Left hindlimb (tissue), 1 donor: ENCODE measurements around the gene GATM.
"Not testable (repeated sequence)": the region's sequence is repeated elsewhere in the genome, so short reads cannot be mapped to it uniquely, and the experiment has no call there.

Source experiments
- DNase-seq: peaks from one replicate; pipeline ENCODE4 v3.0.0-alpha.2; 2018

GATM gene

GRCh38 chr15:45387380-45388007, 9.2 kb upstream of the GATM start:
- no peak for DNase-seq

- DNase-seq = no peak
Observed at GRCh38 chr15:45386974-45387373, 8.6 kb upstream of the GATM start.

GRCh38 chr15:45386420-45386819, 8.1 kb upstream of the GATM start:
- DNase-seq = no peak

- DNase-seq = no peak
Observed at GRCh38 chr15:45385590-45385989, 7.2 kb upstream of the GATM start.

GRCh38 chr15:45384700-45385099, 6.4 kb upstream of the GATM start:
- no peak for DNase-seq

GRCh38 chr15:45378913-45379262, 544 bp upstream of the GATM start:
- no peak for DNase-seq

GRCh38 chr15:45377609-45378148, 665 bp downstream of the GATM start:
- peak; percentile 69 for DNase-seq

GRCh38 chr15:45376967-45377608, 1.3 kb downstream of the GATM start:
- DNase-seq = no peak

GRCh38 chr15:45376300-45376928, 1.9 kb downstream of the GATM start:
- no peak for DNase-seq

- no peak for DNase-seq
Observed at GRCh38 chr15:45375836-45376235, 2.5 kb downstream of the GATM start.

- no peak for DNase-seq
Observed at GRCh38 chr15:45373976-45374375, 4.4 kb downstream of the GATM start.

GRCh38 chr15:45372041-45372995, 6.0 kb downstream of the GATM start:
- no peak for DNase-seq

- DNase-seq = no peak
Observed at GRCh38 chr15:45371546-45371945, 6.8 kb downstream of the GATM start.

GRCh38 chr15:45370042-45370441, 8.3 kb downstream of the GATM start:
- DNase-seq = not testable (repeated sequence)

GRCh38 chr15:45367222-45367621, 11.1 kb downstream of the GATM start:
- not testable (repeated sequence) for DNase-seq

GRCh38 chr15:45364271-45364670, 14.1 kb downstream of the GATM start:
- no peak for DNase-seq

GRCh38 chr15:45363801-45364200, 14.5 kb downstream of the GATM start:
- no peak for DNase-seq

- no peak for DNase-seq
Observed at GRCh38 chr15:45363334-45363733, 15.0 kb downstream of the GATM start.

- no peak for DNase-seq
Observed at GRCh38 chr15:45362419-45362818, 15.9 kb downstream of the GATM start.

- DNase-seq = no peak
Observed at GRCh38 chr15:45361878-45362277, 16.5 kb downstream of the GATM start.

GRCh38 chr15:45355860-45356259, 22.5 kb downstream of the GATM start:
- DNase-seq = no peak

GRCh38 chr15:45354711-45355110, 23.6 kb downstream of the GATM start:
- no peak for DNase-seq

GRCh38 chr15:45351227-45351626, 27.1 kb downstream of the GATM start:
- no peak for DNase-seq
